PFSK-1 (cell line): ENCODE results near the gene TPST1.

ENCODE experiments used
- POLR2AphosphoS5 ChIP-seq: IDR thresholded peaks from 2 replicates; pipeline ENCODE4 v1.6.1; 2012; ENCODE audit warnings: low read depth, mild to moderate bottlenecking, control low read depth, low read length, moderate library complexity
- REST ChIP-seq, 2 experiments: IDR thresholded peaks; 2 replicates each; pipeline versions ENCODE4 v1.6.1 to v1.8.0; 2011 to 2012; ENCODE audit warnings: low read depth in 2 of 2, low read length in 2 of 2, control low read depth in 1 of 2, inconsistent platforms in 1 of 2, mild to moderate bottlenecking in 1 of 2, moderate library complexity in 1 of 2; ENCODE audit not compliant: insufficient read depth in 1 of 2
- SIN3A ChIP-seq: IDR thresholded peaks from 2 replicates; pipeline ENCODE4 v1.6.1; 2012; ENCODE audit warnings: mild to moderate bottlenecking, low read length, moderate library complexity, borderline replicate concordance; ENCODE audit not compliant: insufficient read depth
- TAF1 ChIP-seq: IDR thresholded peaks from 2 replicates; pipeline ENCODE4 v1.6.1; 2012; ENCODE audit warnings: low read length, control low read depth, borderline replicate concordance; ENCODE audit not compliant: insufficient read depth

- no peak for TF ChIP-seq POLR2AphosphoS5
- no peak for TF ChIP-seq TAF1
- no peak for TF ChIP-seq REST (IDR thresholded peaks at IDR 0.05; ENCODE audit: insufficient read depth in 1 of 2, low read depth in 2 of 2, low read length in 2 of 2)
- TF ChIP-seq SIN3A = no peak
Observed at GRCh38 chr7:66379542-66380160, 174.5 kb downstream of the TPST1 start.
